HEK293 (cell line): ENCODE results near the gene SRSF4.
"Not testable (repeated sequence)": the region's sequence is repeated elsewhere in the genome, so short reads cannot be mapped to it uniquely, and the experiment has no call there.

Experiments
- CTCF ChIA-PET: fragments of 350-600 bp; formaldehyde crosslinking; extraction: SDS; loops from one replicate; lab custom pipeline; 2021; ENCODE audit warnings: antibody characterized with exemption; lab: Yijun Ruan, JAX
- POLR2A ChIA-PET: fragments of 300-600 bp; formaldehyde crosslinking; extraction: SDS; loops from one replicate; lab custom pipeline; 2020; ENCODE audit warnings: antibody characterized with exemption, inconsistent platforms; lab: Yijun Ruan, JAX
- H3K27ac ChIP-seq: fragments of 200-500 bp; sonication (Bioruptor generic); 2 replicates; pipeline ENCODE4 v1.5.1; 2014; ENCODE audit warnings: low read depth, low read length, control low read depth, inconsistent platforms; ENCODE audit errors: extremely low read depth
- H3K36me3 ChIP-seq, 2 experiments: fragments of 200-500 bp in 1 of 2; sonication (Bioruptor generic) in 1 of 2; 1 replicate in 1 of 2; 2 replicates in 1 of 2; pipeline ENCODE4 v1.5.1; 2014 to 2017; ENCODE audit warnings: inconsistent platforms in 2 of 2, low read length in 2 of 2; ENCODE audit not compliant: control insufficient read depth in 2 of 2, insufficient read depth in 1 of 2
- H3K4me1 ChIP-seq: fragments of 200-500 bp; sonication (Bioruptor generic); 2 replicates; pipeline ENCODE4 v1.5.1; 2014; ENCODE audit warnings: mild to moderate bottlenecking, low read length, inconsistent platforms; ENCODE audit not compliant: control insufficient read depth, insufficient read depth
- H3K4me3 ChIP-seq: 2 replicates; pipeline ENCODE4 v1.5.1; 2011; ENCODE audit warnings: low read depth, mild to moderate bottlenecking, control low read depth, low read length, moderate library complexity
- H3K9me3 ChIP-seq: fragments of 200-500 bp; sonication (Bioruptor generic); 2 replicates; pipeline ENCODE4 v1.5.1; 2014; ENCODE audit warnings: low read depth, low read length, inconsistent platforms; ENCODE audit not compliant: control insufficient read depth, insufficient read depth
- HIC1 ChIP-seq: fragments of 450-650 bp; formaldehyde crosslinking; IDR thresholded peaks from 2 replicates; pipeline ENCODE4 v1.5.1; 2016; ENCODE audit warnings: missing biosample characterization, missing genetic modification characterization
- PATZ1 ChIP-seq: fragments of 450-650 bp; formaldehyde crosslinking; IDR thresholded peaks from 2 replicates; pipeline ENCODE4 v1.5.1; 2016; ENCODE audit warnings: missing biosample characterization, missing genetic modification characterization
- PRDM10 ChIP-seq: fragments of 450-650 bp; formaldehyde crosslinking; IDR thresholded peaks from 2 replicates; pipeline ENCODE4 v1.5.1; 2016; ENCODE audit warnings: missing biosample characterization, missing genetic modification characterization
- SP7 ChIP-seq: fragments of 450-650 bp; formaldehyde crosslinking; IDR thresholded peaks from 2 replicates; pipeline ENCODE4 v1.5.1; 2016; ENCODE audit warnings: missing biosample characterization, missing genetic modification characterization
- YY1 ChIP-seq: fragments of 450-650 bp; formaldehyde crosslinking; IDR thresholded peaks from 2 replicates; pipeline ENCODE4 v1.5.1; 2018; ENCODE audit warnings: missing biosample characterization, missing genetic modification characterization
- YY2 ChIP-seq: fragments of 450-650 bp; formaldehyde crosslinking; IDR thresholded peaks from 2 replicates; pipeline ENCODE4 v1.5.1; 2016; ENCODE audit warnings: missing biosample characterization, missing genetic modification characterization
- ZIC2 ChIP-seq: fragments of 450-650 bp; formaldehyde crosslinking; IDR thresholded peaks from 2 replicates; pipeline ENCODE4 v1.5.1; 2016; ENCODE audit warnings: missing biosample characterization, missing genetic modification characterization
- ZNF184 ChIP-seq: fragments of 450-650 bp; IDR thresholded peaks from 2 replicates; pipeline ENCODE4 v1.5.1; 2018; ENCODE audit warnings: missing biosample characterization, mild to moderate bottlenecking, missing genetic modification characterization
- ZNF37A ChIP-seq: fragments of 450-650 bp; IDR thresholded peaks from 2 replicates; pipeline ENCODE4 v1.5.1; 2018; ENCODE audit warnings: missing biosample characterization, missing genetic modification characterization
- ZNF433 ChIP-seq: fragments of 450-650 bp; formaldehyde crosslinking; IDR thresholded peaks from 2 replicates; pipeline ENCODE4 v1.5.1; 2016; ENCODE audit warnings: missing biosample characterization, missing genetic modification characterization, low read depth
- ZNF473 ChIP-seq: fragments of 450-650 bp; formaldehyde crosslinking; IDR thresholded peaks from 2 replicates; pipeline ENCODE4 v1.5.1; 2017; ENCODE audit warnings: missing biosample characterization, missing genetic modification characterization
- ZNF521 ChIP-seq: fragments of 450-650 bp; formaldehyde crosslinking; IDR thresholded peaks from 2 replicates; pipeline ENCODE4 v1.5.1; 2017; ENCODE audit warnings: missing biosample characterization, mild to moderate bottlenecking, missing genetic modification characterization
- ZNF645 ChIP-seq: fragments of 450-650 bp; formaldehyde crosslinking; IDR thresholded peaks from 2 replicates; pipeline ENCODE4; 2016; ENCODE audit warnings: missing biosample characterization, missing genetic modification characterization
- ZNF660 ChIP-seq: fragments of 450-650 bp; IDR thresholded peaks from 2 replicates; pipeline ENCODE4 v1.5.1; 2018; ENCODE audit warnings: missing biosample characterization, mild to moderate bottlenecking, missing genetic modification characterization
- ZNF664 ChIP-seq: fragments of 450-650 bp; formaldehyde crosslinking; IDR thresholded peaks from 2 replicates; pipeline ENCODE4 v1.5.1; 2016; ENCODE audit warnings: missing biosample characterization, missing genetic modification characterization
- ZNF704 ChIP-seq: fragments of 450-650 bp; formaldehyde crosslinking; IDR thresholded peaks from 2 replicates; pipeline ENCODE4 v1.5.1; 2016; ENCODE audit warnings: missing biosample characterization, missing genetic modification characterization
- ZNF76 ChIP-seq: fragments of 450-650 bp; formaldehyde crosslinking; IDR thresholded peaks from 2 replicates; pipeline ENCODE4; 2016; ENCODE audit warnings: low read depth, missing biosample characterization, missing genetic modification characterization, borderline replicate concordance
- ZNF791 ChIP-seq: fragments of 450-650 bp; formaldehyde crosslinking; IDR thresholded peaks from 2 replicates; pipeline ENCODE4 v1.5.1; 2016; ENCODE audit warnings: missing biosample characterization, missing genetic modification characterization
- ZNF792 ChIP-seq: fragments of 450-650 bp; formaldehyde crosslinking; IDR thresholded peaks from 2 replicates; pipeline ENCODE4 v1.5.1; 2016; ENCODE audit warnings: missing biosample characterization, missing genetic modification characterization

SRSF4 gene

GRCh38 chr1:29113413-29114117 lies 68.1 kb downstream of the SRSF4 start (continued):
- TF ChIP-seq ZNF660 (no peak), ZNF37A (tag by site-specific recombination) (no peak), ZNF76 (tag by site-specific recombination) (no peak)

GRCh38 chr1:29112705-29113412 lies 68.8 kb downstream of the SRSF4 start:
- ChIA-PET CTCF (interaction anchor here (0.7 to 1.1 kb wide), 2 partner anchors 24 to 222 kb away, joined by 3 read pairs; no protein-coding TSS in a partner anchor), POLR2A (interaction anchor here (1.4 kb wide), 1 partner anchor 9 kb away, joined by 4 read pairs; no protein-coding TSS in a partner anchor)
- TF ChIP-seq PATZ1 (tag by site-specific recombination) (no peak), ZNF645 (no peak), ZNF473 (tag by site-specific recombination) (no peak), HIC1 (tag by site-specific recombination) (no peak), ZNF704 (no peak), ZNF433 (tag by site-specific recombination) (no peak), SP7 (no peak), ZNF521 (tag by site-specific recombination) (no peak), ZNF791 (tag by site-specific recombination) (no peak), YY2 (no peak), PRDM10 (tag by site-specific recombination) (no peak), ZNF664 (tag by site-specific recombination) (no peak), ZNF792 (tag by site-specific recombination) (no peak), ZIC2 (tag by site-specific recombination) (no peak), YY1 (no peak), ZNF184 (tag by site-specific recombination) (no peak)
- Histone ChIP-seq H3K9me3 (no peaks in the 10 kb centered on the region), H3K4me1 (no peaks in the 10 kb centered on the region), H3K4me3 (no peak overlapping the region), H3K36me3 (peaks cover 9 to 63% of the 10 kb centered on the region in 2 experiments; a peak in 2 of 3 replicates), H3K27ac (no peak overlapping the region)

- H3K9me3 ChIP-seq, H3K27ac ChIP-seq, H3K4me3 ChIP-seq, H3K4me1 ChIP-seq: not testable (repeated sequence)
- POLR2A ChIA-PET = interaction anchor here (0.7 kb wide), 1 partner anchor 24 kb away, joined by 4 read pairs; no protein-coding TSS in a partner anchor
- peaks cover 4 to 28% of the 10 kb centered on the region in 2 experiments; a peak in 2 of 3 replicates for H3K36me3 ChIP-seq
- CTCF ChIA-PET = interaction anchor here (1.0 kb wide), 1 partner anchor 9 kb away, joined by 7 read pairs; no protein-coding TSS in a partner anchor
Observed at GRCh38 chr1:29108041-29108440, 73.7 kb downstream of the SRSF4 start.
